Neuron (in vitro differentiated cells): ENCODE results near the gene ITGB3.
"Not testable (repeated sequence)": the region's sequence is repeated elsewhere in the genome, so short reads cannot be mapped to it uniquely, and the experiment has no call there.

Source experiments
- H2AFZ ChIP-seq: one replicate; pipeline ENCODE4 v1.6.1; 2013; ENCODE audit warnings: low read depth, mild to moderate bottlenecking, inconsistent platforms, low read length, moderate library complexity
- H3K27me3 ChIP-seq: one replicate; pipeline ENCODE4 v1.6.1; 2013; ENCODE audit warnings: low read length; ENCODE audit not compliant: insufficient read depth
- H3K36me3 ChIP-seq: one replicate; pipeline ENCODE4 v1.6.1; 2013; ENCODE audit warnings: low read length; ENCODE audit not compliant: insufficient read depth
- H3K4me1 ChIP-seq: one replicate; pipeline ENCODE4 v1.6.1; 2013; ENCODE audit warnings: low read length; ENCODE audit not compliant: insufficient read depth
- H3K4me3 ChIP-seq: 2 replicates; pipeline ENCODE4 v1.5.1; 2013; ENCODE audit warnings: mild to moderate bottlenecking, low read length, moderate library complexity
- H3K9me3 ChIP-seq: one replicate; pipeline ENCODE4 v1.6.1; 2013; ENCODE audit warnings: low read length

The ITGB3 gene

GRCh38 chr17:47214931-47215330 lies 38.7 kb upstream of the ITGB3 start:
- Histone ChIP-seq H3K4me3 (no peak overlapping the region), H3K36me3 (no peaks in the 10 kb centered on the region), H3K27me3 (no peaks in the 10 kb centered on the region), H3K4me1 (peaks cover 2% of the 10 kb centered on the region), H3K9me3 (no peaks in the 10 kb centered on the region), H2AFZ (no peak overlapping the region)

GRCh38 chr17:47216821-47217220 lies 36.8 kb upstream of the ITGB3 start:
- H3K9me3 ChIP-seq, H3K27me3 ChIP-seq, H3K36me3 ChIP-seq, H2AFZ ChIP-seq, H3K4me3 ChIP-seq: not testable (repeated sequence)
- H3K4me1 ChIP-seq: peaks cover 15% of the 10 kb centered on the region

- H3K9me3 ChIP-seq, H3K27me3 ChIP-seq, H3K4me3 ChIP-seq, H2AFZ ChIP-seq, H3K36me3 ChIP-seq: not testable (repeated sequence)
- peaks cover 15% of the 10 kb centered on the region for H3K4me1 ChIP-seq
Measured at GRCh38 chr17:47217279-47217678, 36.3 kb upstream of the ITGB3 start.

GRCh38 chr17:47218896-47219430 lies 34.7 kb upstream of the ITGB3 start:
- Histone ChIP-seq H3K36me3 (no peaks in the 10 kb centered on the region), H3K4me3 (no peak overlapping the region), H2AFZ (no peak overlapping the region), H3K9me3 (no peaks in the 10 kb centered on the region), H3K27me3 (no peaks in the 10 kb centered on the region), H3K4me1 (peaks cover 15% of the 10 kb centered on the region)

GRCh38 chr17:47219621-47220475 lies 33.8 kb upstream of the ITGB3 start:
- Histone ChIP-seq H3K4me1 (peaks cover 15% of the 10 kb centered on the region), H3K27me3 (no peaks in the 10 kb centered on the region), H3K4me3 (no peak overlapping the region), H3K36me3 (no peaks in the 10 kb centered on the region), H2AFZ (peak overlapping the region; percentile 33), H3K9me3 (no peaks in the 10 kb centered on the region)

- Histone ChIP-seq H3K9me3 (no peaks in the 10 kb centered on the region), H3K4me3 (no peak overlapping the region), H3K27me3 (no peaks in the 10 kb centered on the region), H3K36me3 (no peaks in the 10 kb centered on the region), H2AFZ (peak overlapping the region; percentile 33), H3K4me1 (peaks cover 15% of the 10 kb centered on the region)
Measured at GRCh38 chr17:47220531-47220999, 33.1 kb upstream of the ITGB3 start.

GRCh38 chr17:47221154-47221553 lies 32.5 kb upstream of the ITGB3 start:
- H2AFZ ChIP-seq: no peak overlapping the region
- H3K9me3 ChIP-seq: no peaks in the 10 kb centered on the region
- peaks cover 15% of the 10 kb centered on the region for H3K4me1 ChIP-seq
- H3K4me3 ChIP-seq: no peak overlapping the region
- H3K36me3 ChIP-seq: no peaks in the 10 kb centered on the region
- no peaks in the 10 kb centered on the region for H3K27me3 ChIP-seq

GRCh38 chr17:47222047-47222446 lies 31.6 kb upstream of the ITGB3 start:
- peaks cover 15% of the 10 kb centered on the region for H3K4me1 ChIP-seq
- no peak overlapping the region for H3K4me3 ChIP-seq
- no peaks in the 10 kb centered on the region for H3K36me3 ChIP-seq
- H3K27me3 ChIP-seq: no peaks in the 10 kb centered on the region
- no peaks in the 10 kb centered on the region for H3K9me3 ChIP-seq
- H2AFZ ChIP-seq: no peak overlapping the region

- Histone ChIP-seq H2AFZ (no peak overlapping the region), H3K4me1 (peaks cover 15% of the 10 kb centered on the region), H3K36me3 (no peaks in the 10 kb centered on the region), H3K4me3 (no peak overlapping the region), H3K9me3 (no peaks in the 10 kb centered on the region), H3K27me3 (no peaks in the 10 kb centered on the region)
Measured at GRCh38 chr17:47223007-47223406, 30.6 kb upstream of the ITGB3 start.

- no peaks in the 10 kb centered on the region for H3K9me3 ChIP-seq
- H3K36me3 ChIP-seq: no peaks in the 10 kb centered on the region
- H2AFZ ChIP-seq: no peak overlapping the region
- no peaks in the 10 kb centered on the region for H3K27me3 ChIP-seq
- H3K4me1 ChIP-seq: peaks cover 15% of the 10 kb centered on the region
- no peak overlapping the region for H3K4me3 ChIP-seq
Measured at GRCh38 chr17:47223460-47223859, 30.2 kb upstream of the ITGB3 start.

GRCh38 chr17:47224077-47224476 lies 29.6 kb upstream of the ITGB3 start:
- H3K27me3 ChIP-seq, H3K9me3 ChIP-seq, H2AFZ ChIP-seq, H3K4me3 ChIP-seq, H3K36me3 ChIP-seq: not testable (repeated sequence)
- H3K4me1 ChIP-seq: peaks cover 15% of the 10 kb centered on the region

- Histone ChIP-seq H3K4me1 (peaks cover 15% of the 10 kb centered on the region), H3K9me3 (no peaks in the 10 kb centered on the region), H3K27me3 (no peaks in the 10 kb centered on the region), H2AFZ (no peak overlapping the region), H3K36me3 (no peaks in the 10 kb centered on the region), H3K4me3 (no peak overlapping the region)
Measured at GRCh38 chr17:47224966-47225365, 28.7 kb upstream of the ITGB3 start.

GRCh38 chr17:47225436-47225858 lies 28.2 kb upstream of the ITGB3 start:
- H3K27me3 ChIP-seq: no peaks in the 10 kb centered on the region
- no peaks in the 10 kb centered on the region for H3K36me3 ChIP-seq
- H3K4me1 ChIP-seq: peaks cover 12% of the 10 kb centered on the region
- H3K9me3 ChIP-seq: no peaks in the 10 kb centered on the region
- H3K4me3 ChIP-seq: no peak overlapping the region
- H2AFZ ChIP-seq: no peak overlapping the region
